ENCODE measurements around the gene EME2. TPM values are rescaled to one million over a fixed set of nuclear protein-coding genes. Genes with fewer than 3 reads are reported as not detected.

Gene EME2
- total RNA-seq, 1 donor from 2014 or later, result 35.9 TPM

DNA sequence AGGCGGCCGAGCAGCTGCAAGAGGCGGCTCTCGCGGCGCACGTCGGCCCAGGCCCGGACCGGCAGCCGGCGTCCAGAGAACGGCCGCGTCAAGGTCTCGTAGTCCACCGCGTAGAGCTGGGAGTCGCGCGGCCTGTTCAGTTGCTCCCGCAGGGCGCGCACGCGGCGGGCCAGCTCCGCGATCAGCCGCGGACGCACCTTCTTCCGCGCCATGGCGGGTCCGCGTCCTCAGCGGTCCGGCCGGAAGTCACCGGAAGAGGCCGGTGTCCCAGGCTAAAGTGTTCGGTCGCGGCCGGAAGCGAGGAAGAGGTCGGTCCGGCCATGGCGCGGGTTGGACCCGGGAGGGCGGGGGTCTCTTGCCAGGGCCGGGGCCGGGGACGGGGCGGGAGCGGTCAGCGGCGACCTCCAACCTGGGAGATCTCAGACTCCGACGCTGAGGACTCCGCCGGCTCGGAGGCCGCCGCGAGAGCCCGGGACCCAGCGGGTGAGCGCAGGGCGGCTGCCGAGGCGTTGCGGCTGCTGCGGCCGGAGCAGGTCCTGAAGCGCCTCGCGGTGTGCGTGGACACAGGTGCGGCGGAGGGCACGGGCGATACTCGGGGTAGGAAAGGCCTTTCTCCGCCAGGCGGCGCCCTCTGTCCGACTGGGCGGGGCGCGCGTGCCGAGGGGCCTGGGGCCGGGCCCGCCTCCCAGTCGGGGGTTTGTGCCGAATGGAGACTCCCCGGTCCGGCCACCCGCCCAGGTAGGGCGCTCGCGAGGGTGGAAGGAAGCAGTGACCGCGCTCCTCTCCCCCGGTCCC is 495 bp downstream of the EME2 start, which contains the start of gene MRPS34:
TSS of gene MRPS34 (minus strand) at position 227 of the 795 bp plus-strand sequence. CDS start at position 212, 15 bp downstream.
- H3K36me3 Mint-ChIP-seq, result peaks cover 4% of the 10 kb centered on the region

DNA sequence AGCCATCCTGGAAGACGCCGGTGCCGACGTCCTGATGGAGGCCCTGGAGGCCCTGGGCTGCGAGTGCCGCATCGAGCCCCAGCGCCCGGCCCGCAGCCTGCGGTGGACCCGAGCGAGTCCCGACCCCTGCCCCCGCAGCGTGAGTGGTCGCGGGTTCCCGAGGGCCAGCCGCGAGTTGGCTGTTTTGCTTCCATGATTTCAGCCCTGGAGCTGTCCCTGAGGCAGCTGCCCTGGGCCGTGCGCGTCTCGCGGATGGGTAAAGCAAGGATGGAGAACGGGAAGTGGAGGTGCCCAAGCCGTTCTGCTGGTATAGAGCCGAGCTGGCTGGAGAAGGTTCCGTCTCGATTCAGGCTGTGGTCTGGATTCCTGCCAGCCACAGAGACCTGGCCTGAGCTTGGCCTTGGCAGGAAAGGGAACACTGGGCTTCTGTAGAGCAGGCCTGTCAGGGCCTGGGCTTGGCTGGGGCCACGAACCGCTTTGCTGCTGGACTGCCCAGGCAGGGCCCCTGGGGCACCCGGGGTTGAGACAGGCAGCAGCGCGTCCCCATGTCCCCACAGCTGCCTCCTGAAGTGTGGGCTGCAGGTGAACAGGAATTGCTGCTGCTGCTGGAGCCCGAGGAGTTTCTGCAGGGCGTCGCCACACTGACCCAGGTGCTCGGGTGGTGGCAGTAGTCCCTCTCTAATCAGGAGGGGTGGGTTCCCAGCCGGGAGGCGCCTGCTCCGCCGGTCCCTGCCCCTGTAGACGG is 1.3 kb downstream of the EME2 start:
- TF ChIP-seq, protein P1, sequence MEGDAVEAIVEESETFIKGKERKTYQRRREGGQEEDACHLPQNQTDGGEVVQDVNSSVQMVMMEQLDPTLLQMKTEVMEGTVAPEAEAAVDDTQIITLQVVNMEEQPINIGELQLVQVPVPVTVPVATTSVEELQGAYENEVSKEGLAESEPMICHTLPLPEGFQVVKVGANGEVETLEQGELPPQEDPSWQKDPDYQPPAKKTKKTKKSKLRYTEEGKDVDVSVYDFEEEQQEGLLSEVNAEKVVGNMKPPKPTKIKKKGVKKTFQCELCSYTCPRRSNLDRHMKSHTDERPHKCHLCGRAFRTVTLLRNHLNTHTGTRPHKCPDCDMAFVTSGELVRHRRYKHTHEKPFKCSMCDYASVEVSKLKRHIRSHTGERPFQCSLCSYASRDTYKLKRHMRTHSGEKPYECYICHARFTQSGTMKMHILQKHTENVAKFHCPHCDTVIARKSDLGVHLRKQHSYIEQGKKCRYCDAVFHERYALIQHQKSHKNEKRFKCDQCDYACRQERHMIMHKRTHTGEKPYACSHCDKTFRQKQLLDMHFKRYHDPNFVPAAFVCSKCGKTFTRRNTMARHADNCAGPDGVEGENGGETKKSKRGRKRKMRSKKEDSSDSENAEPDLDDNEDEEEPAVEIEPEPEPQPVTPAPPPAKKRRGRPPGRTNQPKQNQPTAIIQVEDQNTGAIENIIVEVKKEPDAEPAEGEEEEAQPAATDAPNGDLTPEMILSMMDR (conservative IDR thresholded peaks at IDR 0.05), result no peak
- no peak for DNase-seq (ENCODE audit: extremely low spot score, unreplicated experiment)
- Mint-ChIP-seq H3K9me3 (no peaks in the 10 kb centered on the region), H3K27me3 (no peaks in the 10 kb centered on the region), H3K4me1 (ENCODE audit: unreplicated experiment) (no peaks in the 10 kb centered on the region), H3K36me3 (peaks cover 4% of the 10 kb centered on the region), H3K27ac (no peak overlapping the region), H3K4me3 (peak overlapping the region; percentile 85)

More for the DNA sequence above, 495 bp downstream of the EME2 start, which contains the start of gene MRPS34:
- H3K27me3 Mint-ChIP-seq, result no peaks in the 10 kb centered on the region
- no peaks in the 10 kb centered on the region for H3K4me1 Mint-ChIP-seq (ENCODE audit: unreplicated experiment)
- no peaks in the 10 kb centered on the region for H3K9me3 Mint-ChIP-seq
- H3K4me3 Mint-ChIP-seq, result peak within 1 kb of the TSS; percentile 99
- TF ChIP-seq, protein P1 (conservative IDR thresholded peaks at IDR 0.05), result peak; percentile 98
- H3K27ac Mint-ChIP-seq, result peak within 1 kb of the TSS; percentile 95
- DNase-seq (ENCODE audit: extremely low spot score, unreplicated experiment), result peak; percentile 91

DNA sequence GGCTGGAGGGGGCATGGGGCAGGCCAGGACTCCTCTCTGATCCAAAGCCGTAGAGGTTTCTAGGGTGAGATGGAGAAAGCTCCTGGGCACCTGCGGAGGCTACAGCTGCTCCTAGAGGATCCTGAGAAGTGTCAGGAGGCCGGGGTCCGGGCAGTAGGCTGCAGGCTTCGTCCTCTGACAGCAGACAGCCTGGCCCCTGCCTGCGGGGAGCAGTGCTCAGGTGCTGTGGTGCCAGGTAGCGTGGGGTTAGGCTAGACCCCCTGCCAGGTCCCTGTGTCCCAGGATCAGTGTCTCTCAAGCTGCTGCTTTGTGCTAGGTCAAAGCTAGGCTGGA is 1.8 kb downstream of the EME2 start:
- Mint-ChIP-seq H3K4me1 (ENCODE audit: unreplicated experiment) (no peaks in the 10 kb centered on the region), H3K4me3 (no peak overlapping the region), H3K9me3 (no peaks in the 10 kb centered on the region), H3K36me3 (peaks cover 4% of the 10 kb centered on the region), H3K27me3 (no peaks in the 10 kb centered on the region), H3K27ac (no peak overlapping the region)
- TF ChIP-seq, protein P1 (conservative IDR thresholded peaks at IDR 0.05), result no peak
- DNase-seq (ENCODE audit: extremely low spot score, unreplicated experiment), result no peak

DNA sequence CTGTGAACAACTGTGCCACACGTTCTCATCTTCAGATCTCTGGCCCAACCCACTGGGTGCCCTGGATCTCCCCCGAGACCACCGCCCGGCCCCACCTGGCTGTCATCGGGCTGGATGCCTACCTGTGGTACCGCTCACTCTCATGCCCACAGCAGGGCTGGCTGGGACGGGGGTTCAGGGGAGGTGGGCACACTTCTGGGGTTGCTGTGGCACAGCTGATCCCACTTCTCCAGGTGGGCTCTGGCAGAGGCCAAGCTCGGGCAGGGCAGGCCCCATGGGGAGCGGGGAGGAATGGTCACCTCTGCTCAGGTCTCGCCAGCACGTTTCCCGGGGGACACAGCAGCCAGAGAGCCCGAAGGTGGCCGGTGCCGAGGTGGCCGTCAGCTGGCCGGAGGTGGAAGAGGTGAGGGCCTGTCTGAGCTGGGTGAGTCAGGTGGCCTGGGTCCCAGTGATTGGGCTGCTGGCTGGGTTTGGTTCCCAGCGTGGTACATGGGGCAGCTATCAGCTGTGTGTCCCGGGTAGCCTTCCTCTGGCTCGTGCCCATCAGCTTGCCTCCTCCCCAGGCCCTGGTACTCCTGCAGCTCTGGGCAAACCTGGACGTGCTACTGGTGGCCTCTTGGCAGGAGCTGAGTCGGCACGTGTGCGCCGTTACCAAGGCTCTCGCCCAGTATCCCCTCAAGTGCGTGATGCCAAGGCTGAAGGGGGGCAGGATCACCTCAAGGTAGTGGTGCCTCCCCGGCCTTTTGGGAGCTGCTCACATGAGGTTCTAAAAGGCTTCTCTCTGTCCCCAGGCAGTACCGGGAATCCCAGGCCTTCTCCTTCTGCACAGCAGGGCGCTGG is 2.6 kb downstream of the EME2 start:
- peak overlapping the region; percentile 54 for H3K4me3 Mint-ChIP-seq
- no peak for DNase-seq (ENCODE audit: extremely low spot score, unreplicated experiment)

More for the DNA sequence above, 2.6 kb downstream of the EME2 start:
- Mint-ChIP-seq H3K4me1 (ENCODE audit: unreplicated experiment) (no peaks in the 10 kb centered on the region), H3K27me3 (no peaks in the 10 kb centered on the region), H3K36me3 (peaks cover 4% of the 10 kb centered on the region), H3K9me3 (no peaks in the 10 kb centered on the region), H3K27ac (no peak overlapping the region)
- TF ChIP-seq, protein P1 (conservative IDR thresholded peaks at IDR 0.05), result no peak

Measured in type B pancreatic cell (in vitro differentiated cells).